HuH-7.5 (cell line): ENCODE data around the gene CCDC146.
"Not testable (repeated sequence)": the region's sequence is repeated elsewhere in the genome, so short reads cannot be mapped to it uniquely, and the experiment has no call there.

Experiments
- DNase-seq: peaks from one replicate; pipeline ENCODE4 v3.0.0; 2011; ENCODE audit warnings: low spot score

The CCDC146 gene

GRCh38 chr7:77329466-77330168 is 207.2 kb downstream of the CCDC146 start:
- no peak for DNase-seq

GRCh38 chr7:77330169-77330882 is 207.9 kb downstream of the CCDC146 start:
- no peak for DNase-seq

GRCh38 chr7:77331938-77332695 is 209.7 kb downstream of the CCDC146 start:
- DNase-seq, result peak; percentile 56

DNA sequence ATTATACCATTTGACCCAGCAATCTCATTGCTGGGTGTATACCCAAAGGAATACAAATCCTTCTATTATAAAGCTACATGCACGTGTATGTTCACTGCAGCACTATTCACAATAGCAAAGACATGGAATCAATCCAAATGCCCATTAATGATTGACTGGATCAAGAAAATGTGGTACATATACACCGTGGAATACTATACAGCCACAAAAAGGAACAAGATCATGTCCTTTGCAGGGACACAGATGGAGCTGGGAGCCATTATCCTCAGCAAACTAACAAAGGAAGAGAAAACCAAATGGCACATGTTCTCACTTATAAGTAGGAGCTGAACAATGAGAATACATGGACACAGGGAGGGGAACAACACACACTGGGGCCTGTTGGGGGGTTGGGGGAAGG is 211.6 kb downstream of the CCDC146 start:
- DNase-seq, result not testable (repeated sequence)

- DNase-seq, result no peak
Measured at GRCh38 chr7:77335581-77335980, 213.2 kb downstream of the CCDC146 start.

- DNase-seq, result no peak
Measured at GRCh38 chr7:77337456-77337990, 215.1 kb downstream of the CCDC146 start.

- no peak for DNase-seq
Measured at GRCh38 chr7:77338260-77338659, 215.8 kb downstream of the CCDC146 start.

GRCh38 chr7:77338883-77339629 is 216.6 kb downstream of the CCDC146 start:
- DNase-seq, result no peak

- no peak for DNase-seq
Measured at GRCh38 chr7:77339726-77340125, 217.3 kb downstream of the CCDC146 start.
